K562 (cell line): ENCODE results near the gene HS6ST1. TPM values are rescaled to one million over a fixed set of nuclear protein-coding genes. Genes with fewer than 3 reads are reported as not detected.
A peak's percentile ranks its signal among the peaks of the same experiment; 100 is the strongest.

ENCODE experiments used
- CEBPZ ChIP-seq: fragments of 150-350 bp; IDR thresholded peaks from 2 replicates; pipeline ENCODE4 v1.6.1; 2014; ENCODE audit warnings: low read depth, mild to moderate bottlenecking, low read length, borderline replicate concordance
- ELF2 ChIP-seq: fragments of 250-450 bp; sonication (Bioruptor Pico); IDR thresholded peaks from 2 replicates; pipeline ENCODE4 v1.5.0; 2021; ENCODE audit warnings: mild to moderate bottlenecking
- RBM39 ChIP-seq: fragments of 200-400 bp; formaldehyde crosslinking; optimal IDR thresholded peaks from 2 replicates; pipeline ENCODE3; 2018; ENCODE audit warnings: low read depth, low read length
- SFPQ ChIP-seq: fragments of 200-400 bp; formaldehyde crosslinking; IDR thresholded peaks from 2 replicates; pipeline ENCODE4 v1.6.1; 2017; ENCODE audit warnings: mild to moderate bottlenecking, low read depth, low read length, moderate library complexity
- STAT5A ChIP-seq: IDR thresholded peaks from 2 replicates; pipeline ENCODE4 v1.6.1; 2012; ENCODE audit warnings: low read length, inconsistent platforms, borderline replicate concordance
- ZBTB11 ChIP-seq, 3 experiments: fragments of 200-800 bp in 1 of 3; fragments of 250-450 bp in 1 of 3; fragments of 450-650 bp in 1 of 3; sonication (Bioruptor Pico) in 1 of 3; sonication (Bioruptor generic) in 1 of 3; formaldehyde crosslinking in 1 of 3; IDR thresholded peaks; 2 replicates each; pipeline versions ENCODE4 v1.6.1 to v1.8.0; 2016 to 2022; ENCODE audit warnings: mild to moderate bottlenecking in 2 of 3, missing genetic modification characterization in 2 of 3, missing compliant biosample characterization in 1 of 3, moderate library complexity in 1 of 3
- ZNF133 ChIP-seq: fragments of 250-450 bp; sonication (Bioruptor Pico); IDR thresholded peaks from 2 replicates; pipeline ENCODE4 v1.4.0; 2020; ENCODE audit warnings: mild to moderate bottlenecking
- ZNF140 ChIP-seq: fragments of 250-450 bp; sonication (Bioruptor Pico); IDR thresholded peaks from 2 replicates; pipeline ENCODE4 v1.8.0; 2021; ENCODE audit warnings: moderate library complexity, mild to moderate bottlenecking, inconsistent platforms
- ZNF197 ChIP-seq: fragments of 200-800 bp; sonication (Bioruptor generic); IDR thresholded peaks from 2 replicates; pipeline ENCODE4 v1.6.1; 2016; ENCODE audit warnings: low read depth, missing genetic modification characterization, missing compliant biosample characterization
- ZNF224 ChIP-seq: sonication (generic); formaldehyde crosslinking; IDR thresholded peaks from 2 replicates; pipeline ENCODE4 v1.8.0; 2022; ENCODE audit warnings: mild to moderate bottlenecking, missing genetic modification reagents
- ZNF354B ChIP-seq: fragments of 250-450 bp; sonication (Bioruptor Pico); IDR thresholded peaks from 2 replicates; pipeline ENCODE4 v1.4.0; 2020
- ZNF449 ChIP-seq: fragments of 250-450 bp; sonication (Bioruptor Pico); IDR thresholded peaks from 2 replicates; pipeline ENCODE4 v1.8.0; 2022; ENCODE audit warnings: moderate library complexity, mild to moderate bottlenecking, inconsistent platforms
- ZNF511 ChIP-seq: sonication (generic); formaldehyde crosslinking; IDR thresholded peaks from 2 replicates; pipeline ENCODE4 v1.8.0; 2022; ENCODE audit warnings: mild to moderate bottlenecking, missing genetic modification reagents
- polyA plus RNA-seq, 8 experiments: library from polyadenylated mRNA; depleted of rRNA in 4 of 8; stranded (reverse) in 5 of 8; unstranded in 3 of 8; fragments of >200 nt; fragmentation: Nextera tagmentation in 2 of 8; fragmentation: Illumina TruSeq in 1 of 8; extraction: Ambion mirVana in 2 of 8; extraction: Trizol in 1 of 8; gene quantifications; 2 replicates each; pipeline versions ENCODE4 v1.2.1 to v1.2.3, GENCODE V29; 2011 to 2014; ENCODE audit warnings: inconsistent platforms in 1 of 8, missing spikeins in 1 of 8
- total RNA-seq, 7 experiments: library from RNA; depleted of rRNA in 6 of 7; stranded (reverse); fragments of >200 nt in 6 of 7; fragmentation: Illumina TruSeq in 2 of 7; extraction: Trizol in 2 of 7; gene quantifications; 2 replicates each; pipeline versions ENCODE4 v1.2.1 to v1.2.3, GENCODE V29; 2011 to 2021; ENCODE audit warnings: low replicate concordance in 1 of 7
- TF ChIP-seq, protein P1 (sequence below): sonication (generic); formaldehyde crosslinking; IDR thresholded peaks from 2 replicates; pipeline ENCODE4 v1.5.0; 2020; ENCODE audit warnings: missing genetic modification reagents

HS6ST1 gene
- total and polyA plus RNA-seq, 9 of the 15 experiments (the other 6 are each of a cell fraction or from before 2014, with no cell fraction given), result 0.06 to 7.4 (median 3.8) TPM

- TF ChIP-seq, protein P1, sequence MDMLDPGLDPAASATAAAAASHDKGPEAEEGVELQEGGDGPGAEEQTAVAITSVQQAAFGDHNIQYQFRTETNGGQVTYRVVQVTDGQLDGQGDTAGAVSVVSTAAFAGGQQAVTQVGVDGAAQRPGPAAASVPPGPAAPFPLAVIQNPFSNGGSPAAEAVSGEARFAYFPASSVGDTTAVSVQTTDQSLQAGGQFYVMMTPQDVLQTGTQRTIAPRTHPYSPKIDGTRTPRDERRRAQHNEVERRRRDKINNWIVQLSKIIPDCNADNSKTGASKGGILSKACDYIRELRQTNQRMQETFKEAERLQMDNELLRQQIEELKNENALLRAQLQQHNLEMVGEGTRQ (CRISPR knock-in tag), result peak; percentile 78
- no peak; the same call in 1 of the 2 replicates for TF ChIP-seq STAT5A
- no peak for TF ChIP-seq ZNF511
- no peak for TF ChIP-seq ZNF354B (CRISPR knock-in tag)
- no peak for TF ChIP-seq ZNF197 (CRISPR knock-in tag)
- no peak for TF ChIP-seq RBM39
- no peak for TF ChIP-seq ELF2
- no peak for TF ChIP-seq ZNF224
- TF ChIP-seq ZBTB11 (CRISPR knock-in tag; IDR thresholded peaks at IDR 0.05), result 0 out of 6 replicates have a peak, but pooled peaks of 1 of the 3 experiments have one; percentile 28
- TF ChIP-seq SFPQ, result no peak
- no peak for TF ChIP-seq ZNF140
- TF ChIP-seq CEBPZ, result no peak
- TF ChIP-seq ZNF449, result no peak
- TF ChIP-seq ZNF133 (CRISPR knock-in tag), result no peak
These were observed 9.2 kb downstream of the HS6ST1 start (continued) for GRCh38 chr2:128309280-128310093.
